GM12874 (cell line): Measurements from ENCODE around the gene RNF34.
A peak's percentile ranks its signal among the peaks of the same experiment; 100 is the strongest.

ENCODE experiments used
- CTCF ChIP-seq: IDR thresholded peaks from 2 replicates; pipeline ENCODE4 v1.5.1; 2011; ENCODE audit warnings: low read depth, mild to moderate bottlenecking, control low read depth, low read length, moderate library complexity; ENCODE audit not compliant: insufficient read depth

RNF34 gene, protein sequence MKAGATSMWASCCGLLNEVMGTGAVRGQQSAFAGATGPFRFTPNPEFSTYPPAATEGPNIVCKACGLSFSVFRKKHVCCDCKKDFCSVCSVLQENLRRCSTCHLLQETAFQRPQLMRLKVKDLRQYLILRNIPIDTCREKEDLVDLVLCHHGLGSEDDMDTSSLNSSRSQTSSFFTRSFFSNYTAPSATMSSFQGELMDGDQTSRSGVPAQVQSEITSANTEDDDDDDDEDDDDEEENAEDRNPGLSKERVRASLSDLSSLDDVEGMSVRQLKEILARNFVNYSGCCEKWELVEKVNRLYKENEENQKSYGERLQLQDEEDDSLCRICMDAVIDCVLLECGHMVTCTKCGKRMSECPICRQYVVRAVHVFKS

DNA sequence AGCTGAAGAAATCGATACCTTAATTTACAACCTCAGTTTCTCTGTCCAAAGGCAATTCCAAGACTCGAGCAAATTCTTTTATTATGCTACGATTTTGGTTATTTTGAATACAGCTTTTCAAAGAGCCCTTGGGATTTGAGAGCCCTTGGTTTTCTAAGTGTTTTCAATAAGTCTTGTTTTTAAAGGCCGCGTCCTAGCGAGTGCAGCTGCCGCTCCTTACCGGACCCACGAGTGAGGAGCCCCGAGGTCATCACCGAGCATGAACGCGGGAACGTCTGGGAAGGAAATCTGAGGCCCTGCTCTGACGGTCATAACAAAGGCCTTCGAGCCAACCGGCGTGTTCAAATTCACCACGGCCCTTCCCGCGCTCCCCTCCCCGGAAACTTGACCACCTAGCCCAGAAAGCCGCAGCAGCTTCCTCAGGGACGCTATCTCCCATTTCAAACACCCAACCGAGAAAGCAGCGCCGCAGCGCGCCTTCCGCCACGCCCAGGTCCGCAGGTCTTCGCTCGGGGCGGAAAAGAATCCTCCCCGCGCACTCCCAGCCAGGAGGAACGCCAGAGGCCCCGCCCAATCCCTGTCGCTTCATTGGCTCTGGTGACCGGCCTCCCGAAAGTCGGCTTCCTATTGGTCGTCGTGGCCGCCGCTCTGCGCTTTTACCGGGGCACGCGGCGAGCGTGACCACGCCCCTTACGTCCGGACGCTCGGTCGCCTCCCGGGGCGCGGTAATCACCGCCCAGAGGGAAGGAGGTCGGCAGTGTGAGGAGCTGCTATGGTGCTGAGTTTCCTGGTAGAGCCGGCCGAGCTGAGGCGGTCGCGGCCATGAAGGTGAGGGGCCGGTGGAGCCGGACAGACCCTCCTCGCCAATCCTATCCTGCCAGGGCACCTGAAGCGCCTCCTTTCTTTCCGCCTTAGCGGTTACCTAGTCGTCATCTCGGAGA, at the start of gene RNF34:
Gene RNF34 (plus strand): TSS at position 728 of the 941 bp plus-strand sequence. CDS start 95 bp downstream, at position 823.
- TF ChIP-seq CTCF = no peak

GRCh38 chr12:121351820-121352681, 47.9 kb upstream of the RNF34 start, which contains the start of gene ANAPC5:
ANAPC5 (minus strand) TSS chr12:121352411; CDS start chr12:121352340, 71 bp downstream.
- 0 out of 2 replicates have a peak, but pooled peaks have one; percentile 3 for TF ChIP-seq CTCF

DNA sequence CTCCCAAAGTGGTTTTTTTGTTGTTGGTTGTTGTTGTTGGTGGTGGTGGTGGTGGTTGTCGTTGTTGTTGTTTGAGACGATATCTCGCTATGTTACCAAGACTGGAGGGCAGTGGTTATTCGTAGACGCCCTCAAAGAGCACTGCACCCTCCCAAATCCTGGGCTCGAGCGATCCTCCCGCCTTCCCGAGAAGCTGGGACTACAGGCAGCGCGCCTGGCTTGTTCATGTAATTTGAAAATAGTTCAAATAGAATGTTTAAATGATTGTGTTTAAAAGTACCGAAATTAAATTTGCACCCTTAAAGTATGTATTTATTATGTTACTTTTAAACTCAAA, 47.3 kb upstream of the RNF34 start:
- no peak for TF ChIP-seq CTCF

- TF ChIP-seq CTCF = no peak
Measured at GRCh38 chr12:121355818-121356217, 44.1 kb upstream of the RNF34 start.

- no peak for TF ChIP-seq CTCF
Measured at GRCh38 chr12:121356657-121357056, 43.3 kb upstream of the RNF34 start.

- no peak for TF ChIP-seq CTCF
Measured at GRCh38 chr12:121357331-121357730, 42.6 kb upstream of the RNF34 start.
